Measurements from ENCODE around the gene DNAI2. TPM values are rescaled to one million over a fixed set of nuclear protein-coding genes. Genes with fewer than 3 reads are reported as not detected.

Gene DNAI2
- total RNA-seq, 1 experiment from 2014 or later = not detected

DNA sequence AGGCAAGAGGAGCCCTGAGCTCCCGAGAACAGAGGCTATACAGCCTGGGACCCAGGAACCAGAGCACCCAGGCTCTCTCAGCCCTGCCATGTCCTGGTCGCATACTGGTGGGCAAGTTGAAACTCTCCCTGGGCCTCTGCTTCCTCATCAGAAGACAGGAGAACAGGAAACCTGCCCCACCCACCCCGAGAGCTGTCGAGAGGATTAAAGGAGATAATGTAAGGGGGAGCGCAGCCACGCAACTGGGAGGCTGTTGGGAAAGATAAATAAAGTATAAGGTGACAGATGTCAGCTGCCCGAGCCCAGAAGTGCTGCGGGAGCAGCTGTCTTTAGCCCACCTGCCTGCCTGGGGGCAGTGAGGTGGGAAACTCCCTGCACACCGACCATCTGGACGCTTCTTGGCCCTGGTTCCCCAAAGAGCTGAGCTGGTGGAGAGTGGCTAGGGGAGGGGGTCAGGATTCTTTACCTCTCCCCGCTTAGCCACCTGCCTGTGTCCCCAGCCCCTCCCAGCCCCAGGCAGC, 58.8 kb downstream of the DNAI2 start (continued):
- no peak for TF ChIP-seq SP1 (IDR thresholded peaks at IDR 0.05; ENCODE audit: low read depth)

DNA sequence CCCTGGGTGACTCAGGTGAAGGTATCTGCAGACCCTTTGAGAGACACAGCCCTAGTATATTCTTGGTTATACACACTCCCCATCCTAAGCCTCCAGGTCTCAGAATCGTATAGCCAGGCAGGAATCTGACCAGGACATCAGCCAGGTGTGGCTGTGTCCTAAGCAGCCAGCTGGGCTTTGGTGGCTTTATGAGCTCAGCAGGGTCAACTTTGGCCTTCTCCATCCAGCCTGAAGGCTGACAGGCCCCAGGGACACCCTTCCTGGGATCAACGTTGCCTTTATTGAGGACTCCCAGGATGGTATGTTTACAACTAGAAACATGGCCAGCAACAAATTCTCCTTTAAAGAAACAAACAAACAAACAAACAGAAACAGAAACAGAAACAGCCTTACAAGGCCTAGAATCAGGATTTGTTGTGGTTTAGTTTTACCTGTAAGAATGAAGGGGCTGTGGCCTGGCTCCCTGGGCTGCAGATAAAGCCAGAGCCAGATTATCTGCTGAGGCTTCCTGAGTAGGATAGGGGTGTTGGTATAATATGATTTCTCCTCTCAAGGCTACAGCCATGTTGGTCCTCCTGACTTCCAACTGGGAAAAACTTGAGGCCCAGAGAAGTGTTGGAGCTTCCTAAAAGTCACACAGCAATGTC, 60.5 kb downstream of the DNAI2 start:
- no TSS peak for BruUV-seq (replicated peaks)
- H3K9ac ChIP-seq (ENCODE audit: low read length) = no peak overlapping the region
- intact Hi-C loops (cut with micrococcal nuclease) = no loop called here
- ChIA-PET CTCF (no interaction called here), RAD21 (ENCODE audit: low non-redundant PET in 1 of 2, low total read pairs in 2 of 2, uncharacterized antibody in 2 of 2, unreplicated experiment in 2 of 2) (no interaction called here), POLR2A (no interaction called here)
- no peaks in the 10 kb centered on the region; the same call in 1 of the 2 replicates for H3K27me3 ChIP-seq (ENCODE audit: insufficient read depth, low read length)
- no peak for TF ChIP-seq EZH2phosphoT487 (IDR thresholded peaks at IDR 0.05; ENCODE audit: borderline replicate concordance)
- no peak for TF ChIP-seq POLR2A (IDR thresholded peaks at IDR 0.05; ENCODE audit: borderline replicate concordance, extremely low read depth, insufficient read depth, insufficient read length)
- TF ChIP-seq POLR2AphosphoS5 (IDR thresholded peaks at IDR 0.05; ENCODE audit: low read depth, low read length) = no peak
- no peak overlapping the region for H2AFZ ChIP-seq (ENCODE audit: low read depth, low read length, poor library complexity, severe bottlenecking)
- H3K9me3 ChIP-seq (ENCODE audit: control insufficient read depth in 1 of 2, insufficient read depth in 1 of 2, low read depth in 1 of 2, low read length in 2 of 2) = no peaks in the 10 kb centered on the region
- H3K9me2 ChIP-seq (ENCODE audit: insufficient read depth) = no peaks in the 10 kb centered on the region
- ATAC-seq (no peak), DNase-seq (ENCODE audit: low read depth, low spot score) (no peak)
- H3K36me3 ChIP-seq (ENCODE audit: control insufficient read depth in 1 of 2, insufficient read depth in 2 of 2, low read length in 2 of 2) = no peaks in the 10 kb centered on the region
- H3K4me1 ChIP-seq (ENCODE audit: control insufficient read depth in 1 of 2, insufficient read depth in 2 of 2, low read length in 2 of 2) = no peaks in the 10 kb centered on the region
- no peak overlapping the region for H3K27ac ChIP-seq (ENCODE audit: low read depth, low read length)
- H4K20me1 ChIP-seq (ENCODE audit: insufficient read depth) = no peaks in the 10 kb centered on the region
- H3K4me3 ChIP-seq (replicated peaks in 1 of 2; ENCODE audit: low read depth in 1 of 2, low read length in 2 of 2) = no peak overlapping the region
- no peak overlapping the region for H3K4me2 ChIP-seq (ENCODE audit: low read length)
- H3K79me2 ChIP-seq (ENCODE audit: insufficient read depth, low read length) = no peaks in the 10 kb centered on the region

DNA sequence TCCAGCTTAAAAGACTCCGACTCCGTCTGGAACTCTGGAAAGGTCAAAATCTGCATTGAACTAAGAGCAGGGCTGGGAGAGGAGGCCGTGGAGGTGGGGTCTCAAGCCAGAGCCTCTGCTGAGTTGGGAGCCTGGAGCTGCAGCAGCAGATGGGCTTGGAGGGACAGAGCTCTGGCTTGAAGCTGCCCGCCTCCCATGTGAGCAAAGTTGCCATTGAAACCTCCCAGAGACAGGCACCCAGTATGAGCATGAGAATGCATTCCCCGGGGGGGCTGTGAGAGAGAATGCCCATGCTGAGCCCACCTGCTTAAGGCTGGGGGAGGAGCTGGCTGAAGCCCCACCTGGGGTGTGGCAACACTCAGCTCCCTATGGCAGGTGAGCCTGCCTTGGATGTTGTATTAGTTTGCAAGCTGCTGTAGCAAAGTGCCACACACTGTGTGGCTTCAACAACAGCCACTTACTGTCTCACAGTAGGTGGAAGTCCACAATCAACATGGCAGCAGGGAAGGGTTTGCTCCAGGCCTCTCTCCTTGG, 61.6 kb downstream of the DNAI2 start:
- CTCF ChIA-PET = no interaction called here
- Histone ChIP-seq H3K27ac (ENCODE audit: low read depth, low read length) (no peak overlapping the region), H3K9me2 (ENCODE audit: insufficient read depth) (no peaks in the 10 kb centered on the region), H3K9ac (ENCODE audit: low read length) (no peak overlapping the region), H3K36me3 (ENCODE audit: control insufficient read depth in 1 of 2, insufficient read depth in 2 of 2, low read length in 2 of 2) (no peaks in the 10 kb centered on the region), H3K4me3 (replicated peaks in 1 of 2; ENCODE audit: low read depth in 1 of 2, low read length in 2 of 2) (no peak overlapping the region), H3K9me3 (ENCODE audit: control insufficient read depth in 1 of 2, insufficient read depth in 1 of 2, low read depth in 1 of 2, low read length in 2 of 2) (no peaks in the 10 kb centered on the region), H2AFZ (ENCODE audit: low read depth, low read length, poor library complexity, severe bottlenecking) (no peak overlapping the region), H4K20me1 (ENCODE audit: insufficient read depth) (no peaks in the 10 kb centered on the region), H3K4me1 (ENCODE audit: control insufficient read depth in 1 of 2, insufficient read depth in 2 of 2, low read length in 2 of 2) (no peaks in the 10 kb centered on the region), H3K79me2 (ENCODE audit: insufficient read depth, low read length) (no peaks in the 10 kb centered on the region), H3K27me3 (ENCODE audit: insufficient read depth, low read length) (no peaks in the 10 kb centered on the region; the same call in 1 of the 2 replicates), H3K4me2 (ENCODE audit: low read length) (no peak overlapping the region)
- POLR2A ChIA-PET = no interaction called here
- intact Hi-C loops (cut with micrococcal nuclease) = no loop called here
- ATAC-seq (no peak), DNase-seq (ENCODE audit: low read depth, low spot score) (no peak)
- no TSS peak for BruUV-seq (replicated peaks)
- TF ChIP-seq SP1 (IDR thresholded peaks at IDR 0.05; ENCODE audit: low read depth) (no peak), ZFX (IDR thresholded peaks at IDR 0.05) (no peak), RAD21 (IDR thresholded peaks at IDR 0.05; ENCODE audit: low read depth) (no peak), ELF1 (IDR thresholded peaks at IDR 0.05; ENCODE audit: borderline replicate concordance, low read depth) (no peak)
- RAD21 ChIA-PET (ENCODE audit: low non-redundant PET in 1 of 2, low total read pairs in 2 of 2, uncharacterized antibody in 2 of 2, unreplicated experiment in 2 of 2) = no interaction called here

Data from HCT116 (cell line).